ENCODE measurements around the gene DCLK3. TPM values are rescaled to one million over a fixed set of nuclear protein-coding genes. Genes with fewer than 3 reads are reported as not detected.

Gene DCLK3
- total RNA-seq, 1 donor from 2014 or later = not detected

- Histone ChIP-seq H3K79me2 (ENCODE audit: insufficient read depth, low read length) (no peaks in the 10 kb centered on the region), H2AFZ (ENCODE audit: low read depth, low read length) (no peak overlapping the region), H3K4me2 (ENCODE audit: low read length) (no peak overlapping the region), H3K9ac (ENCODE audit: low read length) (no peak overlapping the region), H4K20me1 (ENCODE audit: insufficient read depth, low read length) (no peaks in the 10 kb centered on the region), H3K9me3 (ENCODE audit: insufficient read depth, low read depth, low read length) (no peaks in the 10 kb centered on the region), H3K36me3 (ENCODE audit: insufficient read depth, low read length) (no peaks in the 10 kb centered on the region), H3K4me3 (ENCODE audit: insufficient read depth, low read depth, low read length) (no peak overlapping the region), H3K27ac (ENCODE audit: low read depth, low read length) (no peak overlapping the region), H3K4me1 (ENCODE audit: insufficient read depth, low read length) (peaks cover 12% of the 10 kb centered on the region), H3K27me3 (ENCODE audit: insufficient read depth, low read length) (no peaks in the 10 kb centered on the region)
- no peak overlapping the region for H3K4me3 Mint-ChIP-seq (ENCODE audit: unreplicated experiment)
- TF ChIP-seq CTCF (IDR thresholded peaks at IDR 0.05; ENCODE audit: insufficient read depth, low read depth, low read length) (no peak), EZH2 (IDR thresholded peaks at IDR 0.05; ENCODE audit: insufficient read depth, low read length) (no peak)
- peaks cover 13% of the 10 kb centered on the region for H3K4me1 Mint-ChIP-seq (ENCODE audit: low read depth, unreplicated experiment)
- FAIRE-seq (no peak), DNase-seq (ENCODE audit: low read depth) (no peak)
- H3K27ac Mint-ChIP-seq (ENCODE audit: unreplicated experiment) = no peak overlapping the region
- H3K27me3 Mint-ChIP-seq (ENCODE audit: low read depth, unreplicated experiment) = no peaks in the 10 kb centered on the region
- H3K9me3 Mint-ChIP-seq (ENCODE audit: unreplicated experiment) = peaks cover 1% of the 10 kb centered on the region
- no peaks in the 10 kb centered on the region for H3K36me3 Mint-ChIP-seq (ENCODE audit: low read depth, unreplicated experiment)
Measured at GRCh38 chr3:36697229-36698001, 66.9 kb downstream of the DCLK3 start.

GRCh38 chr3:36696799-36697198 is 67.6 kb downstream of the DCLK3 start:
- no peak overlapping the region for H3K4me3 ChIP-seq (ENCODE audit: insufficient read depth, low read depth, low read length)
- DNase-seq (ENCODE audit: low read depth) = no peak
- no peaks in the 10 kb centered on the region for H3K36me3 ChIP-seq (ENCODE audit: insufficient read depth, low read length)
- no peaks in the 10 kb centered on the region for H4K20me1 ChIP-seq (ENCODE audit: insufficient read depth, low read length)
- H3K27ac Mint-ChIP-seq (ENCODE audit: unreplicated experiment) = no peak overlapping the region
- H3K4me1 ChIP-seq (ENCODE audit: insufficient read depth, low read length) = peaks cover 12% of the 10 kb centered on the region
- no peak for TF ChIP-seq CTCF (IDR thresholded peaks at IDR 0.05; ENCODE audit: insufficient read depth, low read depth, low read length)
- TF ChIP-seq EZH2 (IDR thresholded peaks at IDR 0.05; ENCODE audit: insufficient read depth, low read length) = no peak
- no peaks in the 10 kb centered on the region for H3K36me3 Mint-ChIP-seq (ENCODE audit: low read depth, unreplicated experiment)
- no peaks in the 10 kb centered on the region for H3K27me3 ChIP-seq (ENCODE audit: insufficient read depth, low read length)
- H3K4me3 Mint-ChIP-seq (ENCODE audit: unreplicated experiment) = no peak overlapping the region
- no peak overlapping the region for H3K9ac ChIP-seq (ENCODE audit: low read length)
- H3K4me1 Mint-ChIP-seq (ENCODE audit: low read depth, unreplicated experiment) = peaks cover 13% of the 10 kb centered on the region
- H3K27me3 Mint-ChIP-seq (ENCODE audit: low read depth, unreplicated experiment) = no peaks in the 10 kb centered on the region
- no peak for FAIRE-seq
- H2AFZ ChIP-seq (ENCODE audit: low read depth, low read length) = no peak overlapping the region
- no peaks in the 10 kb centered on the region for H3K9me3 ChIP-seq (ENCODE audit: insufficient read depth, low read depth, low read length)
- peaks cover 1% of the 10 kb centered on the region for H3K9me3 Mint-ChIP-seq (ENCODE audit: unreplicated experiment)
- H3K27ac ChIP-seq (ENCODE audit: low read depth, low read length) = no peak overlapping the region
- H3K79me2 ChIP-seq (ENCODE audit: insufficient read depth, low read length) = no peaks in the 10 kb centered on the region
- no peak overlapping the region for H3K4me2 ChIP-seq (ENCODE audit: low read length)

- Histone ChIP-seq H3K9ac (ENCODE audit: low read length) (no peak overlapping the region), H3K36me3 (ENCODE audit: insufficient read depth, low read length) (no peaks in the 10 kb centered on the region), H3K27me3 (ENCODE audit: insufficient read depth, low read length) (no peaks in the 10 kb centered on the region), H3K4me1 (ENCODE audit: insufficient read depth, low read length) (peaks cover 7% of the 10 kb centered on the region), H3K9me3 (ENCODE audit: insufficient read depth, low read depth, low read length) (no peaks in the 10 kb centered on the region), H3K27ac (ENCODE audit: low read depth, low read length) (no peak overlapping the region), H2AFZ (ENCODE audit: low read depth, low read length) (no peak overlapping the region), H3K4me2 (ENCODE audit: low read length) (no peak overlapping the region), H3K4me3 (ENCODE audit: insufficient read depth, low read depth, low read length) (no peak overlapping the region), H3K79me2 (ENCODE audit: insufficient read depth, low read length) (no peaks in the 10 kb centered on the region), H4K20me1 (ENCODE audit: insufficient read depth, low read length) (no peaks in the 10 kb centered on the region)
- peaks cover 13% of the 10 kb centered on the region for H3K4me1 Mint-ChIP-seq (ENCODE audit: low read depth, unreplicated experiment)
- H3K9me3 Mint-ChIP-seq (ENCODE audit: unreplicated experiment) = peaks cover 5% of the 10 kb centered on the region
- no peaks in the 10 kb centered on the region for H3K27me3 Mint-ChIP-seq (ENCODE audit: low read depth, unreplicated experiment)
- no peak overlapping the region for H3K4me3 Mint-ChIP-seq (ENCODE audit: unreplicated experiment)
- H3K36me3 Mint-ChIP-seq (ENCODE audit: low read depth, unreplicated experiment) = no peaks in the 10 kb centered on the region
- TF ChIP-seq CTCF (IDR thresholded peaks at IDR 0.05; ENCODE audit: insufficient read depth, low read depth, low read length) (no peak), EZH2 (IDR thresholded peaks at IDR 0.05; ENCODE audit: insufficient read depth, low read length) (no peak)
- FAIRE-seq = peak; percentile 85
- H3K27ac Mint-ChIP-seq (ENCODE audit: unreplicated experiment) = peak overlapping the region; percentile 79
- peak; percentile 87 for DNase-seq (ENCODE audit: low read depth)
Measured at GRCh38 chr3:36695769-36696137, 68.6 kb downstream of the DCLK3 start.
